ENCODE results near the gene CD79B.

DNA sequence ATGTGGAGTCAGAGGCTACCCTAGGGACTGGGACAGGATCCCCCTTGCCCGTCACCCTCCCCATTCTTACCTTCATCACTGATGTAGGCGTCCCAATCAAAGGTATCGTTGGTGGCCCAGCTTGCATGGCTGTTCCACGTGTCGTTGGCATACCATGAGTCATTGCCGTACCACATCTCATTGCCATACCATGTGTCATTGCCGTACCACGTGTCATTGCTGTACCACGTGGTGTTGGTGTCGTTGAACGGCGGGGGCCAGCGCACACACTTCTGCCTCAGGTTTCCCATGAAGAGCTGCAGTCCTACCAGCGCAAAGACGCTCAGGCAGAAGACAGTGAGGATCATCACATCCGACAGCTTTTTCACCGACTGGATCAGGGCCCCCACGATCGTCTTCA lies 35.8 kb upstream of the CD79B start:
- TF ChIP-seq POLR2A (IDR thresholded peaks at IDR 0.05), result no peak
- TF ChIP-seq CTCF (IDR thresholded peaks at IDR 0.05), result no peak

Data from heart left ventricle (tissue), 13 donors.